Activated CD4-positive, alpha-beta T cell treated with anti-CD3 and anti-CD28 coated beads, Interleukin-2, amount 10 ng/mL, durations not matched to agents 7 days and 5 days (primary cell): ENCODE measurements around the gene NFIB. TPM values are rescaled to one million over a fixed set of nuclear protein-coding genes. Genes with fewer than 3 reads are reported as not detected.

Experiments used
- CTCF ChIA-PET: fragments of 350-600 bp; sonication (Branson Sonifier 250); formaldehyde crosslinking; loops from one replicate; lab custom pipeline; 2021; ENCODE audit warnings: antibody characterized with exemption; lab: Charles Lee
- POLR2A ChIA-PET: fragments of 350-600 bp; sonication (Branson Sonifier 250); formaldehyde crosslinking; loops from one replicate; lab custom pipeline; 2021; ENCODE audit warnings: antibody characterized with exemption; lab: Charles Lee
- DNase-seq: peaks from one replicate; pipeline ENCODE4 v3.0.0-alpha.2; 2020
- H3K27ac Mint-ChIP-seq: one replicate; pipeline ENCODE4 v1.8.0; 2021; ENCODE audit warnings: mild to moderate bottlenecking, moderate library complexity, mixed read lengths
- H3K27me3 Mint-ChIP-seq: one replicate; pipeline ENCODE4 v1.8.0; 2021; ENCODE audit warnings: mixed read lengths
- H3K36me3 Mint-ChIP-seq: one replicate; pipeline ENCODE4 v1.8.0; 2021; ENCODE audit warnings: low read depth, mixed read lengths
- H3K4me1 Mint-ChIP-seq: one replicate; pipeline ENCODE4 v1.8.0; 2021; ENCODE audit warnings: mixed read lengths
- H3K4me3 Mint-ChIP-seq: one replicate; pipeline ENCODE4 v1.8.0; 2021; ENCODE audit warnings: mild to moderate bottlenecking, moderate library complexity, mixed read lengths
- H3K9me3 Mint-ChIP-seq: one replicate; pipeline ENCODE4 v1.8.0; 2021; ENCODE audit warnings: mixed read lengths
- total RNA-seq, 2 experiments: library from RNA; stranded (reverse); gene quantifications; one replicate each; pipeline ENCODE4 v1.2.3, GENCODE V29; 2021

NFIB gene
- total RNA-seq, 2 experiments from 2014 or later = not detected

DNA sequence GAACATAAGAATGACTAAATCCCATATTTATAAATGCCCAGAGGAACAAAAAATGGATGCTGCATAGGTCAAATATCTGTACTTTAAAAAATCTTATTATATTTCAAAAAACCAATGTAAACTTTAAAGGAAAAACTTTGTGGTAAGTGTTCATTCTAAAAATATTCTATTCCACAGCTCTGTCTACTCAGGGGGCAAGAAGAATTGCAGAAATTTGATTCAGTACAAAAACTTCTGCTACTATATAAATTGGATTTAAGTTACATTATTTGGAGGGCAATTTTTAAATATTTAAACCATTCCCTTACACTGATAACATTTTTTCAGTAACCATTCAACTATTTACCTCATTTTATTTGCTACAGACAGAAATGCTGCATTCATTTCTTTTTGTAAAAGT lies 32.1 kb downstream of the NFIB start:
- Mint-ChIP-seq H3K36me3 (no peaks in the 10 kb centered on the region), H3K4me3 (no peak overlapping the region), H3K27ac (no peak overlapping the region), H3K4me1 (no peaks in the 10 kb centered on the region), H3K27me3 (no peaks in the 10 kb centered on the region), H3K9me3 (no peaks in the 10 kb centered on the region)
- ChIA-PET POLR2A (no interaction called here), CTCF (no interaction called here)
- no peak for DNase-seq

DNA sequence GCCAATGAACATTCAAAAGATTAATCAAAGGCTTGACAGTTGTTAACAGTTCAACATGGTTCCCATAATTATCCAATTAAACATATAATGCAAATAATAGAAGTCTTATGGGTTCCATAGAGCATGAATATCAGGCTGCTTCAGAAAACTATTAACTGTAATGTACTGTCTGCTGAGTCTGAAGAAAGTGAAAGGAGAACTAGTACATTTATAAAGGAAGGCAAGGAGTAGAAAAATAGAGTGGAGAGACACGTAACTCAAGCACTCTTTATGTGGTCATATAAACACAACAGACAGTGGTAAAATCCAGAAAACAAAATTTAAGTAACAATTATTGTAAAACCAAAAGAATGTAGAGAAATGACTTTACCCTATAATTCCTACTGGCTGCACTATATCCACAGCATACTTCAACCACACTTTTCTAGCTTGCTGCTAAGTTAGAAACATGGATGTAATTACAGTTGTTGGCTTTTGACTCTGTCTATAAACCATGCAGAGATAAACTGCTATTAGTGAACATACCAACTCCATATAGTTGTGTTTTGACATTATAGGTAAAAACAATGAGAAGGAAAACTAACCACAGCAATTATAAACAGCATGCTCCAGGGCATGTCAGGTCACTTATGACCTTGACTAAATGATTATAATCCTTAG lies 32.7 kb downstream of the NFIB start:
- Mint-ChIP-seq H3K9me3 (no peaks in the 10 kb centered on the region), H3K36me3 (no peaks in the 10 kb centered on the region), H3K4me1 (no peaks in the 10 kb centered on the region), H3K27ac (no peak overlapping the region), H3K4me3 (no peak overlapping the region), H3K27me3 (no peaks in the 10 kb centered on the region)
- POLR2A ChIA-PET = no interaction called here
- CTCF ChIA-PET = no interaction called here
- DNase-seq = no peak

DNA sequence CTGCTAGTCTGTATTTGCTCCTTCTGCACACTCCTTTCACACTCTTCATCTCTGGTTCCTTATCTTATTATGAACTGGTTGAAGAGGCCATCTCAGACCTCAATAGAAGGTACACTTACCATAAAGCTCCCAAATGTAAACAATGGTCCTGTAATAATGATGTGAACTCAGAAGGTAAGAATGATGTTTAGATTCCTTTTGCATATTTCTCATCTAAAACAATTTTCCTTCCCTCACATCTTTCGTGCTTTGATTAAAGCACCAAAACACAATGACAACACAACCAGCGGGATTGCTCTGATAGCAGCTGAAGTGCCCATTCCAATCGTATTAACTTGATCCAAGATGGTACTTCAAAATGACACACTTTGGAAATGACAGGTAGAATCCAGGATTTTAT lies 34.3 kb downstream of the NFIB start:
- no peak overlapping the region for H3K4me3 Mint-ChIP-seq
- H3K36me3 Mint-ChIP-seq = no peaks in the 10 kb centered on the region
- POLR2A ChIA-PET = no interaction called here
- H3K9me3 Mint-ChIP-seq = no peaks in the 10 kb centered on the region
- H3K27me3 Mint-ChIP-seq = no peaks in the 10 kb centered on the region
- DNase-seq = no peak
- H3K27ac Mint-ChIP-seq = no peak overlapping the region
- no peaks in the 10 kb centered on the region for H3K4me1 Mint-ChIP-seq
- CTCF ChIA-PET = no interaction called here

DNA sequence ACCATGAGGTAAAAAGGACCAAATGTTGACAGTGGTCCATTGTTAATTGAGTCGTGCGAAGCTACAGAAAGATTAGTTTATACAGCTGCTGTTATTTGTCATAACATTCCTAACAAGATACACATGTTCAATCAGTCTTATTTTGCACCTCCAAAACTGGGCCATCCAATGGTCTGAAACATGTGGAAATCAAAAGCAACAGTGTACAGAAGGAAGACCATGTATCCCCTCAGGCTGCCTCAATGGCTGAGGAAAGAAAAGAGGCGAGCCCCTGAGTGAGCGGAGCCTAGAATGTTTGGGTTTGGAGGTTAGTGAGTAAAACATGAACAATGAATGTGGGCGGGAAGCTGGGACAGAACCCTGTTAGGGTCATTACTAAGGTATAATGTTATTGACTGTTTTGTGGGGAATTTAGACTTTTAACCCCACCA lies 35.6 kb downstream of the NFIB start:
- Mint-ChIP-seq H3K4me1 (peaks cover 2% of the 10 kb centered on the region), H3K4me3 (no peak overlapping the region), H3K9me3 (no peaks in the 10 kb centered on the region), H3K27ac (no peak overlapping the region), H3K27me3 (peaks cover 10% of the 10 kb centered on the region), H3K36me3 (no peaks in the 10 kb centered on the region)
- ChIA-PET CTCF (no interaction called here), POLR2A (no interaction called here)
- DNase-seq = no peak

DNA sequence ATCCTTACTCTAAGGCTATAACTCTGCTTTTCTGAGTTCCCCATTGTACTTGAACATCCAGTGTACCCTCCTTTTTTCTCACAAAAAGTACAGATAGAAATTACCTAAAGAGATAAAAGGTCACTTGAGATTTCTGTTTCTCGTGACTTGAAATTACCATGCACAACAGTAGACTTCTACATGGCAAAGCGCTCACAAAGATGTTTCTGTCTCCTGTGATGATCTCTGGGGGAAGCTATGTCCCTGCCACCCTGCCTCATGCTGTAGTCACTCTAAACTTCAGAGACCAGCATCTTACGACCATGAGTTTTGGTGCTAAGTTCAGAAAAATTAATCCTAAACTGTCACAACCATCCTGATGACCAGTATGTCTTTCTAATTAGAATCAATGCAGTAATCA lies 36.2 kb downstream of the NFIB start:
- CTCF ChIA-PET = no interaction called here
- H3K4me1 Mint-ChIP-seq = peaks cover 2% of the 10 kb centered on the region
- POLR2A ChIA-PET = no interaction called here
- no peak overlapping the region for H3K4me3 Mint-ChIP-seq
- H3K36me3 Mint-ChIP-seq = no peaks in the 10 kb centered on the region
- H3K9me3 Mint-ChIP-seq = no peaks in the 10 kb centered on the region
- peaks cover 10% of the 10 kb centered on the region for H3K27me3 Mint-ChIP-seq
- no peak for DNase-seq
- no peak overlapping the region for H3K27ac Mint-ChIP-seq

DNA sequence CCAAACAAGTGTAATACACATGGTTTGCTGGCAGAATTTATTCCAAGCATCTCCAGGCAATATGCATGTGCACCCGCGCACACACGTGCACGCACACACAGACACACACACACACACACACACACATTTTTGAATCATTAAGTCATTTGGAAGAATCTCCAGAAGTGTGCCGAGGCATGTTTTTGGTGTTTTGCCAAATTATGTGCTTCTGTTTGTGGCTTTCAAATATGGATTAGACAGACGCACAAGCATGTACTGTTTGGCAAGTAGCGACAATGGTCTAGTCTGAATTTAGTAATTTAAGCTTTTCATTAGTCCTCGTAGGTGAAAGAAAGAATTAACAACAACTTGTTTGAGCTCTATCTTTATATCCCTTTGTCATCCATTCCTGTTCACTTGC lies 36.7 kb downstream of the NFIB start:
- POLR2A ChIA-PET = no interaction called here
- CTCF ChIA-PET = no interaction called here
- Mint-ChIP-seq H3K27ac (no peak overlapping the region), H3K36me3 (no peaks in the 10 kb centered on the region), H3K9me3 (no peaks in the 10 kb centered on the region), H3K27me3 (peaks cover 10% of the 10 kb centered on the region), H3K4me1 (peaks cover 2% of the 10 kb centered on the region), H3K4me3 (no peak overlapping the region)
- DNase-seq = no peak

DNA sequence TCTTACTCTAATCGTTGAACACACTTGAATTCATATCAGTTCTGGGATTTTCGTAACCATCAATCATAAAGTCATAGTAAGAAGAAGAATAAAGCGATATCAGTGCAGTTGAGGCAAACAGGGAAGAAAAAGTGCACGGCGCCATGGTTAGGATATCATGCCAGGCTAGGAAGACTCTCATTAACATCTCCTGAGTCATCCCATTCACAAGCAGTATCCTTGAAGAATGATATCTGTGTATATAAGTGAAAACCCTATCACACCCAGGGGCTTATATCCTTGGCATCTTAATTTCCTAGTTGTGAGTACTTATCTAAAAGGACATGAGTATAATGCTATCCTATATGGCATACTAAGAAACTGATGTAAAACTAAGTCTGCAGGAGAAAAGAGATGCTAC lies 38.6 kb downstream of the NFIB start:
- Mint-ChIP-seq H3K27me3 (peaks cover 10% of the 10 kb centered on the region), H3K4me3 (no peak overlapping the region), H3K9me3 (no peaks in the 10 kb centered on the region), H3K4me1 (peaks cover 2% of the 10 kb centered on the region), H3K36me3 (no peaks in the 10 kb centered on the region), H3K27ac (no peak overlapping the region)
- CTCF ChIA-PET = no interaction called here
- no peak for DNase-seq
- POLR2A ChIA-PET = no interaction called here

DNA sequence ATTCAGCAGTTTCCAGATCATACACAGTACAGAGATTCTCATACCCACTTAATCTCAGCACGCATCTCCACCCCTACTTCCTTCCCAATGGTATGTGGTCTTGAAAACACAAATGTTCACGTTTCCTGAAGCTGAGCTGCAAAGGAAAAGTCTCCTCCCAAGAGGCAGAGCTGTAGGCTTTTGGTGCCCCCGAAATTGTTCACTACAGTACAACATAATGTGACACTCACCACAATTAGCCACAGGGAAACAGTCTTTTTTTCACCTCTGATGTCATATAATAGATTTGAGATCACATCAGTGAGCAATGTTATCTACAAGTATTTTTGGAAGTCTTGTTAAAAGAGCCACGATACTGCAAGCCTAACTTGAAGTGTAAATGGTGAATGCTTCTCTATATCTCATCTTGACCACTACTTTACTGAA lies 40.2 kb downstream of the NFIB start:
- H3K27me3 Mint-ChIP-seq = peaks cover 11% of the 10 kb centered on the region
- ChIA-PET POLR2A (no interaction called here), CTCF (no interaction called here)
- H3K9me3 Mint-ChIP-seq = no peaks in the 10 kb centered on the region
- H3K4me1 Mint-ChIP-seq = peaks cover 2% of the 10 kb centered on the region
- no peaks in the 10 kb centered on the region for H3K36me3 Mint-ChIP-seq
- DNase-seq = no peak
- no peak overlapping the region for H3K27ac Mint-ChIP-seq
- H3K4me3 Mint-ChIP-seq = no peak overlapping the region

DNA sequence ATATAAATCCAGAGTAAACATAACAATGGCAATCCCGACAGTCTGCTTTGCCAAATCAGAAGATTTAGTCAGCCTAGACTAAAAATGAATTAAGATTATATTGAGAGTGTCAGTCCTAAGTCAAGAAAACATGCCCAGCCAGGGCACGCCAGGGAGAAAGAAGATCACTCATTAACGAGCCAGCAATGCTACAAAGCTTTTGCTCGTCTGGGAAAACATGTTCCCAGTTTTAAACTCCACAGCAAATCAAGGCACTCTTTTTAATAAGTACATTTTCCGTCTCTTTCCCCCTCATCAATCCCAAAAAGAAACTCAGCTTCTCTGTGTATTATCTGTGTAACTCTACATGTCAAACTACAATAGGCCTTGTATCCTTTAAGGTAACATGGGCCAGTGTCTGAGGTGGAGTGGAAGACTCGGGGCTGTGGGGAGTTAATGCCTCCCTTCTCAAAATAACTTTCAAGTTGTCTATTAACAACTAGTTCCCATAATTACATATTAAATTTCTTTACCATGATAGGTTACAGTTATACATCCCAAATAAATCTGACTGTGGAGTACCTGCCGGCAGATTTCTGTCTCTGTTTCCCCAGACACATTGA lies 40.9 kb downstream of the NFIB start:
- DNase-seq = no peak
- Mint-ChIP-seq H3K36me3 (no peaks in the 10 kb centered on the region), H3K9me3 (no peaks in the 10 kb centered on the region), H3K4me1 (peaks cover 2% of the 10 kb centered on the region), H3K27me3 (peaks cover 11% of the 10 kb centered on the region), H3K27ac (no peak overlapping the region), H3K4me3 (no peak overlapping the region)
- ChIA-PET CTCF (no interaction called here), POLR2A (no interaction called here)

DNA sequence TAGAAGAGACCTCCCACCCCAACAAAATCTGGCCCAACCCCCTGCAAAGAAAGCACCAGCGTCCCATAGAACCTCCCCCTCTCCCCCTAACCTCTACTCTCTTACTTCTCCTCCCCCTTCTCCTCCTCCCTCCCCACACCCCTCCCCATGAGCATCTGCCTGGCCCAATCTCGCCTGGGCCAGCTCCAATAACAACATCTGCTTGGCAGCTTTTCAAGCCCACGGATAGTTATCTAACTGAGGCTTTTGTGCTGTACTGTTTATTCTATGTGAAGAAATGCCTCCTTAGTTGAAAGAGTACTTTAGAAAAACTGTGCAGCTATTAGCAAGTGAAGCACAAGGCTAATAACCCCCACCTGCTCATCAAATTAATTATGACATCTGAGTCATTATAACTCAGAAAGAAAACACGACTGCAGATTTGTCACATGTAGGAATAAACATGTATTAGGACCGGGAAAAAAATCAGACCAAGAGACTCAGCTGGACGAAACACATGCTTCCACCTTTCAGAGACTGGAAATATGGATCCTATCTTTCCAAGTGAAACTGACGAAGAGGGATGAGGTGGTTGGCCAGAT lies 42.8 kb downstream of the NFIB start:
- H3K9me3 Mint-ChIP-seq = no peaks in the 10 kb centered on the region
- no peak overlapping the region for H3K4me3 Mint-ChIP-seq
- no peaks in the 10 kb centered on the region for H3K36me3 Mint-ChIP-seq
- peaks cover 2% of the 10 kb centered on the region for H3K4me1 Mint-ChIP-seq
- ChIA-PET CTCF (no interaction called here), POLR2A (no interaction called here)
- H3K27me3 Mint-ChIP-seq = peaks cover 11% of the 10 kb centered on the region
- H3K27ac Mint-ChIP-seq = no peak overlapping the region
- no peak for DNase-seq

DNA sequence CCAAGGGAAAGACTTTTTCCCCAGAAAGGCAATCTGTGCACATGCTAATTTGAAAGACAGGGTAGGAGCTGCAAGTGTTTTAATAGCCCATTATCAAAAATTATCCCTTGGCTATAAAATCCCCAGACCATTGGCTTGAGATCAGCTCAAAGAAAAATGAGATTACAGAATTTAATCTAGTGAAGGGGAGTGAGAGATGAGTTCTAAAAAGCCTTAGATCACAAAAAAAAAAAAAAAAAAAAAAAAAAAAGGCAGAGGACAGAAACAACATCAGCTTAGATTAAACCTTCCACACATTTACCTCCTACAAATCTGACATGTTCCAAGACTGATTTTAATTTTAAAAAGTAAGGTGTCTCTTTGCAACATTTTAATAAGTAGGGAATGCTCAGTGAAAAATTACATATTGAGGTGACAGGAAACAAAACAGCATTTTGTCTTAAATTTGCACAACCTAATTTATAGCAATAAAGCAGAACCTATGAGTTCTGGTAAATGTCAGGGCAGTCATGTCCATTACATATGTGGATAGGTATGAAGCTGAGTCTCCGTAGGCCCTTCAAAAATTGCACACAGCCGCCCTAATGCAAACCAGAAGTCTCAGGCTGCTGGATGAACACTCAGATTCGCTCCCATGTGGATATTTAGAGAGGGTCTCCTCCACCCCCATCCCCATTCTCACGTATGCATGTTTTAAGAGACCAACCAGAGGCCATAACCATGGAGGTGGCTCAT lies 43.4 kb downstream of the NFIB start:
- peaks cover 2% of the 10 kb centered on the region for H3K4me1 Mint-ChIP-seq
- POLR2A ChIA-PET = no interaction called here
- no peaks in the 10 kb centered on the region for H3K9me3 Mint-ChIP-seq
- no peak overlapping the region for H3K27ac Mint-ChIP-seq
- peaks cover 11% of the 10 kb centered on the region for H3K27me3 Mint-ChIP-seq
- CTCF ChIA-PET = no interaction called here
- H3K4me3 Mint-ChIP-seq = no peak overlapping the region
- no peaks in the 10 kb centered on the region for H3K36me3 Mint-ChIP-seq
- no peak for DNase-seq

DNA sequence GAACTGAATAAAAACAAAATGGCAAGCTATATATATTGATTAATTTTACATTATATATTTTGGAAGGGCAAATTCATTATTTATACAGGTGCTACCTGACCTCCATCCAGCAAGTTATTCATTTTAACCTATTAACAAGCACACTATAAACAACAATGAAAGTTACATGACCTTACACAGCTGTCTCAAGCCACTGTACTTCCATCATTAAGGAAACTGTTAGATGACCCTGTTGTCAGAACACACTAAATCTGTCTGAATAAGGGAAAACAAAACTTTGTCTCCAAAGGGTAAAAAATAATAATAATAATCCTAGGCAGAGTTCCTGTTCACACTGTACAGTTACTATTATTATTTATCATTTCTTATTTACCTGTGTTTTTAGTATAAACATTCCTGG lies 44.0 kb downstream of the NFIB start:
- Mint-ChIP-seq H3K4me1 (peaks cover 2% of the 10 kb centered on the region), H3K9me3 (no peaks in the 10 kb centered on the region), H3K27me3 (peaks cover 11% of the 10 kb centered on the region), H3K36me3 (no peaks in the 10 kb centered on the region), H3K4me3 (no peak overlapping the region), H3K27ac (no peak overlapping the region)
- CTCF ChIA-PET = no interaction called here
- POLR2A ChIA-PET = no interaction called here
- no peak for DNase-seq

DNA sequence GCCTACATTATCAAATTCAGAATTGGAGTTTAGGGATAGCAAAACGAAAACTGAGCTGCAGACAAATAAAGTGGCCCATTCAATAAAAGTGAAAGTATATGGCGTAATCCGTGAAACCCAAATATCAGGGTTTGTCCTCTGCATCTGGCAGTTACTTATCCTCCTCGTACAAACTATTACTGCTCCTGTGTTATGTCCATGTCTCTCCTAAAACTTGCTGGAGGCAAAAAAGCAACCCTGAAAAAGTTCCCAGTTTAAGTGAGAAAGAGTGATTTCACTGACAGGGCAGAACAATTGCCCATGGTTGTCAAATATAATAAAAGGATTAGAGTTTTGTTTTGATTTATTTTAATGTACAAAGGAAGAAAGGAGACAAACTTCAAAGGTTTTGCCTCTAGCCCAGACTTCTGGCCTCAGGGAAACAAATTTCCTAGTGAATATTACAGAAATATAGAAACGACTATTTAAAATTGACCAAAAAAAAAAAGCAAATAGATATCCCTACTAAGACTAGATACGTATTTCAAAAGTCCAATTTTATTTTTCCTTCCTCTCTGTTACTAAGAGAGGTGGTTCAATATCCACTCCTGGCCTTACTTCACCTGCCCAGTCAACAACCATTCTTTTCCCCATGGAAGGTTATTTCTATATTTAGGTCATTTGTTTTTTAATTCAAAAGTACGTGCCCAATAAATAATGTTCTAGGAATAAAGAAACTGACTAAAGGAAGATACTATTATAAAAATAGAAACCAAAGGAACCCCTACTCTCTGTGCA lies 50.0 kb downstream of the NFIB start:
- ChIA-PET CTCF (no interaction called here), POLR2A (no interaction called here)
- Mint-ChIP-seq H3K4me1 (no peaks in the 10 kb centered on the region), H3K4me3 (no peak overlapping the region), H3K27ac (no peak overlapping the region), H3K27me3 (no peaks in the 10 kb centered on the region), H3K9me3 (no peaks in the 10 kb centered on the region), H3K36me3 (no peaks in the 10 kb centered on the region)
- DNase-seq = no peak
